Thyroid gland (tissue), 4 donors: Measurements from ENCODE around the gene PARP1.

Experiments used
- CTCF ChIP-seq, 6 experiments: fragments of 200-600 bp in 3 of 6; fragments of 450-650 bp in 3 of 6; sonication (generic) in 3 of 6; IDR thresholded peaks; one replicate each; pipeline ENCODE4 v1.5.1; 2016 to 2019; ENCODE audit warnings: antibody characterized with exemption in 6 of 6, mild to moderate bottlenecking in 2 of 6, inconsistent platforms in 1 of 6, moderate library complexity in 1 of 6
- POLR2A ChIP-seq, 2 donors: fragments of 450-650 bp; IDR thresholded peaks; one replicate each; pipeline ENCODE4 v1.6.1; 2017; ENCODE audit warnings: antibody characterized with exemption in 2 of 2, mild to moderate bottlenecking in 2 of 2, moderate library complexity in 1 of 2

GRCh38 chr1:226378071-226378470, 29.8 kb downstream of the PARP1 start:
- TF ChIP-seq POLR2A (IDR thresholded peaks at IDR 0.05) (no peak), CTCF (IDR thresholded peaks at IDR 0.05) (no peak)
